Measurements from ENCODE around the gene RASSF5. TPM values are rescaled to one million over a fixed set of nuclear protein-coding genes. Genes with fewer than 3 reads are reported as not detected.

RASSF5 gene
- total and polyA plus RNA-seq, 9 of the 15 experiments (the other 6 are each of a cell fraction or from before 2014, with no cell fraction given): 6.1 to 41.0 (median 25.2) TPM

DNA sequence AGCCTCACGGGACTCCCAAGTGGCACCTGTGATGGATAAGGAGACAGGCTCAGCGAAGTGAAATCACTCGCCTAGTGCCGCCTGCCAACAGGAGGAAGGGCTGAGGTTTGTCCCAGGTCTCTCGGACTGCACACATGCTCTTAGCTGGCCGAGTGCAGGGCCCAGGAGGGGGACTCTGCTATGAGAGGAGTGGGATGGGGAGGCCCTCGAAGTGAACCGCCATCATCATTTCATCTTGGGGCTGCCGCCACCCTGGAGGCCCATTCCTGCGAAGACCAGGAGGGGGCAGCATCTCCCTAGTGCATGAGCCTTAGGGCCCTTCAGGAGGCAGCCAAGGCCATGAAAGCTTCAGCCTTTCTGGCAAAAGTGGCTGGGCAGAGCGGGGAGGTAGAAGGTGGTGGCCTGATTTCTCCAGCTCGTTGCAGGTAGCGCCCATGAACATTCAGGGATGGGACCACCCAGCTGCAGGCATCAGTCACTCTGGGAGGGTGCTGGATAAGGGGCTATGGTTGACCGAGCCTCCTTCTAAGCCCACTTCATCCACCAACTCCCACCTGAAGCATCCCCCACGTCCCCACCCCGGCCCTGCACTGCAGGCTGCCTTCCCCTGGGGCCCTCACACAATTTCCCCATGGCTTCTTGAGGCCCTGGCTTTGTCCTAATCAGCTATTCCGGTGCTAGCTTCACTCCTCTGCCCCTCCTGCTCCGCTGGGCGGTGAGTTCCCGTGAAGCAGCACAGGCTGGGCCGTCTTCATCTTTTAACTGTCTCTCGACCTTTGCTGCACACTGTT lies 17.2 kb upstream of the RASSF5 start (continued):
- TF ChIP-seq CC2D1A (IDR thresholded peaks at IDR 0.05): peak; percentile 91
- peak; percentile 46; the same call in 1 of the 2 replicates for TF ChIP-seq BHLHE40 (IDR thresholded peaks at IDR 0.05; ENCODE audit: low read length)
- TF ChIP-seq ETV1 (tag; conservative IDR thresholded peaks at IDR 0.05; ENCODE audit: low read depth): no peak
- TF ChIP-seq, protein P1, sequence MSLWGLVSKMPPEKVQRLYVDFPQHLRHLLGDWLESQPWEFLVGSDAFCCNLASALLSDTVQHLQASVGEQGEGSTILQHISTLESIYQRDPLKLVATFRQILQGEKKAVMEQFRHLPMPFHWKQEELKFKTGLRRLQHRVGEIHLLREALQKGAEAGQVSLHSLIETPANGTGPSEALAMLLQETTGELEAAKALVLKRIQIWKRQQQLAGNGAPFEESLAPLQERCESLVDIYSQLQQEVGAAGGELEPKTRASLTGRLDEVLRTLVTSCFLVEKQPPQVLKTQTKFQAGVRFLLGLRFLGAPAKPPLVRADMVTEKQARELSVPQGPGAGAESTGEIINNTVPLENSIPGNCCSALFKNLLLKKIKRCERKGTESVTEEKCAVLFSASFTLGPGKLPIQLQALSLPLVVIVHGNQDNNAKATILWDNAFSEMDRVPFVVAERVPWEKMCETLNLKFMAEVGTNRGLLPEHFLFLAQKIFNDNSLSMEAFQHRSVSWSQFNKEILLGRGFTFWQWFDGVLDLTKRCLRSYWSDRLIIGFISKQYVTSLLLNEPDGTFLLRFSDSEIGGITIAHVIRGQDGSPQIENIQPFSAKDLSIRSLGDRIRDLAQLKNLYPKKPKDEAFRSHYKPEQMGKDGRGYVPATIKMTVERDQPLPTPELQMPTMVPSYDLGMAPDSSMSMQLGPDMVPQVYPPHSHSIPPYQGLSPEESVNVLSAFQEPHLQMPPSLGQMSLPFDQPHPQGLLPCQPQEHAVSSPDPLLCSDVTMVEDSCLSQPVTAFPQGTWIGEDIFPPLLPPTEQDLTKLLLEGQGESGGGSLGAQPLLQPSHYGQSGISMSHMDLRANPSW (CRISPR knock-in tag; IDR thresholded peaks at IDR 0.05): no peak
- TF ChIP-seq ZBTB7A (IDR thresholded peaks at IDR 0.05; ENCODE audit: borderline replicate concordance, control insufficient read depth, low read depth, low read length): peak; percentile 25; the same call in 1 of the 2 replicates
- peak; percentile 66 to 78 for TF ChIP-seq MAZ (CRISPR knock-in tag; conservative IDR thresholded peaks at IDR 0.05 in 1 of 2, IDR thresholded peaks at IDR 0.05 in 1 of 2)
- TF ChIP-seq SMC3 (conservative IDR thresholded peaks at IDR 0.05; ENCODE audit: insufficient read depth, low read depth, low read length): peak; percentile 99

Data from K562 (cell line).